IPS DF 19.7 (cell line): ENCODE results near the gene KRTAP10-6.
"Not testable (repeated sequence)": the region's sequence is repeated elsewhere in the genome, so short reads cannot be mapped to it uniquely, and the experiment has no call there.

Source experiments
- DNase-seq: peaks from one replicate; pipeline ENCODE4 v3.0.0-alpha.2; 2013; ENCODE audit warnings: low read depth, low spot score

The KRTAP10-6 gene

DNA sequence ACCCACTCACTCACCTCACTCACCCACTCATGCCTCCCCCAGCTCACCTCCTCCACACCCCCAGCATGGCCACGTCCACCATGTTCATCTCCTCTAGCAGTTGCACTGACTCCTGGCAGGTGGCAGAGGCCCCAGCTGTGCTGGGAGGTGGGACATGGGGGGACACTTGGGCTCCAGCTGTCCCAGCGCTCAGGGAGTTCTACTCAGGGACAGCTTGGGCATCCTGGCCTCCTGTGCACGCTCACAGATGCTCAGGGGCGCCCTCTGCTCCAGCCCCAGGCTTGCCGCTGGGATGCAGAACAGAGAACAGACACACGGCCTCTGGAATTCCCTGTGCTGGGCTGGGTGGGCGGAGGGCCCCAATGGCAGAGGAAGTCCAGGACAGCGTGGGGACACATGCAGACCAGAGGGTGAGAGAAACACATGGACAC is 24.8 kb upstream of the KRTAP10-6 start:
- no peak for DNase-seq

- no peak for DNase-seq
Observed at GRCh38 chr21:44616591-44616926, 24.3 kb upstream of the KRTAP10-6 start.

DNA sequence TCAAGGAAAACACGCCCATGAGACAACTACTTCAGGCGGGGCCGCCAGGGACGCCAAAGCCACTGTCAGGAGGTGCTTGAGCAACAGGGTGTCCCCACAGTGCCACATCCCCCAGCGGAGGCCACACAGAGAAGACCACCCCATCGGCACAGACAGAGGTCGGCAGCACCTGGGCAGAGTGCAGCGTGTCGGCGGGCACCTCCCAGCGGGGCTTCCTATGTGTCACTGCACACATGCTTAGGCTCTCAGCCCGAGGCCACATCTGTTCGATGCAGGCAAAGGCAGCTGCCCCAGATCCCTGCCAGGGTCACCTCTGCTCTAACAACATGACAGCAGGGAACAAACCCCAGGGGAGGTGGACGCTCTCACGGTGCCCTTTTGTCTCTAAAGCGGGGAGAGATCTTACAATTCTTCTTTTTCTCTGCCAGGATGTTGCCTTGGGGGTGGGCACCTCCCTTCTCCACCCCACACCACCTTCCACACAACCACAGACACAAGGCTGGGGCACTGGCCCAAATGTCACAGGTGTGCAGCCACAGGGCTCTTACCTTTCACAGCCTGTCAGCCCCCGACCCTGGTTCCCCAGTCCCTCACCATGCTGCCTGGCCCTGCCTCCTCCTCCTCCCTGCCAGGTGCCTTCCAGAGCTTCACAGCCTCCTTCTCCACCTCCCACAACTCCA is 23.7 kb upstream of the KRTAP10-6 start:
- no peak for DNase-seq

DNA sequence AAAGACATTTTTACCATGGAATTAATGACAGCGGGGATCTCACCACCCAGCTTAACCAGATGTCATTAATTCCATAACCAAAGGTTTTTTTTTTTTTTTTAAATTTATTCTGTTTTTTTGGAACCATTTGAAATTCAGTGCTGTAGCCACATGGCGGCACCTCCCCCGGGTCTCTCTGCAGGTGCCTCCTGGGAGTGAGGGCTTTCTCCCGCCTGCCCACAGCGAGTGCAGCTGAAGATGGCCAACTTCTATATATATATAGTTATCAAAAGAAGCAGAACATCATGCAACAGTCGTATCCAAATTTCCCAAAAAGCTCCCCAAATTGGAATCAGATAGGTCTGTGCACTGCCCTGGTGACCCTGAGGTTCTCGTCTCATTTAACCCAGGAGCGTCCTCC is 23.2 kb upstream of the KRTAP10-6 start:
- no peak for DNase-seq

- DNase-seq: no peak
Observed at GRCh38 chr21:44614961-44615391, 22.7 kb upstream of the KRTAP10-6 start.

- DNase-seq: no peak
Observed at GRCh38 chr21:44614161-44614631, 21.9 kb upstream of the KRTAP10-6 start.

- no peak for DNase-seq
Observed at GRCh38 chr21:44613386-44614155, 21.3 kb upstream of the KRTAP10-6 start.

GRCh38 chr21:44612669-44613229 is 20.4 kb upstream of the KRTAP10-6 start:
- DNase-seq: no peak

DNA sequence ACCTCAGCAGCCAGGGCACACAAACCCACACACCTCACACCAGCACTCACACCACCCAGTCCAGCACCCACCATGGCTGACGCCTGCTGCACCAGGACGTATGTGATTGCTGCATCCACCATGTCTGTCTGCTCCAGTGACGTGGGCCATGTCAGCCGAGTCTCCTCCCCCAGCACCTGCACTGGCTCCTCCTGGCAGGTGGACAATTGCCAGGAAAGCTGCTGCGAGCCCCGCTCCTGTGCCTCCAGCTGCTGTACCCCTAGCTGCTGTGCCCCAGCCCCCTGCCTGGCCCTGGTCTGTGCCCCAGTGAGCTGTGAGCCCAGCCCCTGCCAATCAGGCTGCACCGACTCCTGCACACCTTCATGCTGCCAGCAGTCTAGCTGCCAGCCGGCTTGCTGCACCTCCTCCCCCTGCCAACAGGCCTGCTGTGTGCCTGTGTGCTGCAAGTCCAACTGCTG is 19.8 kb upstream of the KRTAP10-6 start, which contains the start of gene KRTAP10-8:
KRTAP10-8 (plus strand) TSS at position 51 of the 458 bp plus-strand sequence; CDS start at position 73, 22 bp downstream.
- DNase-seq: no peak

DNA sequence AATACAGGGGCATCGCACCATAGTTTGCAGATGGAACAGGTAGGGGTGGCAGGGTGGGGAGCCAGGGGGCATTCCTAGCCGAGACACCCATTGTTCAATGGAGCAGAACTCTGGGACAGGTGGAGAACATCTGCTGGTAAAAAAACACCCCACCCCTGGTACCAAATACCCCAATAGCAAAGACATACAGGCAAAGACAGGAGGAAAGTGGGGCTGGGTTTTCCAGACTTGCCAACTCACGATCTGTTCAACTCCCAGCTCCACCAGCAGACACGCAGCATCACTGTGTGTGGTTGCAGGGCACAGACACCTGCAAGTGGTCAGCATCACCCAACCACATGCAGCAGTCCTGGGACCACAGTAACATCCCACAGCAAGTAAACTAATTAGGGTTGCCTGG is 19.2 kb upstream of the KRTAP10-6 start:
- no peak for DNase-seq

DNA sequence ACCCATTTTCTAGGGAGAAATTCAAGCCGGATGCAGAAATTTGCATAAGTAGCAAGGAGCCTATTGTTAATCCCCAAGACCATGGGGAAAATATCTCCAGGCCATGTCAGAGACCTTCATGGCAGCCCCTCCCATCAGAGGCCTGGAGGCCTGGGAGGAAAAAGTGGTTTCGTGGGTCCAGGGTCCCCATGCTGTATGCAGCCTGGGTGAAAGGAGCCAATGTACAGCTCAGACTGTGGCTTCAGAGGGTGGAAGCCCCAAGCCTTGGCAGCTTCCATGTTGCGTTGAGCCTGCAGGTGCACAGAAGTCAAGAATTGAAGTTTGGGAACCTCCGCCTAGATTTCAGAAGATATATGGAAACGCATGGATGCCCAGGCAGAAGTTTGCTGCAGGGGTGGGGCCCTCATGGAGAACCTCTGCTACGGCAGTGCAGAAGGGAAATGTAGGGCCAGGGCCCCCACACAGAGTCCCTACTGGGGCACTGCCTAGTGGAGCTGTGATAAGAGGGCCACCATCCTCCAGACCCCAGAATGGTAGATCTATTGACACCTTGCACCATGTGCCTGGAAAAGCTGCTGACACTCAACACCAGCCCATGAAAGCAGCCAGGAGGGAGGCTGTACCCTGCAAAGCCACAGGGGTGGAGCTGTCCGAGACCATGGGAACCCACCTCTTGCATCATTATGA is 18.0 kb upstream of the KRTAP10-6 start:
- not testable (repeated sequence) for DNase-seq

- DNase-seq: no peak
Observed at GRCh38 chr21:44609193-44609592, 16.9 kb upstream of the KRTAP10-6 start.

GRCh38 chr21:44606495-44606894 is 14.2 kb upstream of the KRTAP10-6 start:
- no peak for DNase-seq

- DNase-seq: no peak
Observed at GRCh38 chr21:44603911-44604310, 11.6 kb upstream of the KRTAP10-6 start.

- no peak for DNase-seq
Observed at GRCh38 chr21:44603109-44603875, 11.0 kb upstream of the KRTAP10-6 start.

DNA sequence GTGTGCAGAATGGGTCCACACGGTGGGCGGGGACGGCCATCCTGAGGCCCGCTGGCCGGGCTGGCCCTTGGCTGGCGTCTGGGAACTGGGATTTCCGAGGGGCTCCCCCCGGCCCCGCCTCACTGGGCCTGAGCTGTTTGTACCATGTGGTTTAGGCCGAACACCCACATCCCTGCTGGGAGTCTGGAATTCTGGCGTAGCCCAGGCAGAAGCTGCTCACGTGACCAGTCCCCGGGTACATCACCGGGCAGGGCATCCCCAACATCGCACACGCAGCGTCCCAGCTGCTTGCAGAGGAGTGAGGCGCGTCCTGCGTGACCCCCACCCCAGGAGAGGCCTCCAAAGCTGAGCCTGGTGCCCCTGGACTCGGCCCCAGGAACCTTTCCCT is 10.2 kb upstream of the KRTAP10-6 start:
- DNase-seq: no peak

DNA sequence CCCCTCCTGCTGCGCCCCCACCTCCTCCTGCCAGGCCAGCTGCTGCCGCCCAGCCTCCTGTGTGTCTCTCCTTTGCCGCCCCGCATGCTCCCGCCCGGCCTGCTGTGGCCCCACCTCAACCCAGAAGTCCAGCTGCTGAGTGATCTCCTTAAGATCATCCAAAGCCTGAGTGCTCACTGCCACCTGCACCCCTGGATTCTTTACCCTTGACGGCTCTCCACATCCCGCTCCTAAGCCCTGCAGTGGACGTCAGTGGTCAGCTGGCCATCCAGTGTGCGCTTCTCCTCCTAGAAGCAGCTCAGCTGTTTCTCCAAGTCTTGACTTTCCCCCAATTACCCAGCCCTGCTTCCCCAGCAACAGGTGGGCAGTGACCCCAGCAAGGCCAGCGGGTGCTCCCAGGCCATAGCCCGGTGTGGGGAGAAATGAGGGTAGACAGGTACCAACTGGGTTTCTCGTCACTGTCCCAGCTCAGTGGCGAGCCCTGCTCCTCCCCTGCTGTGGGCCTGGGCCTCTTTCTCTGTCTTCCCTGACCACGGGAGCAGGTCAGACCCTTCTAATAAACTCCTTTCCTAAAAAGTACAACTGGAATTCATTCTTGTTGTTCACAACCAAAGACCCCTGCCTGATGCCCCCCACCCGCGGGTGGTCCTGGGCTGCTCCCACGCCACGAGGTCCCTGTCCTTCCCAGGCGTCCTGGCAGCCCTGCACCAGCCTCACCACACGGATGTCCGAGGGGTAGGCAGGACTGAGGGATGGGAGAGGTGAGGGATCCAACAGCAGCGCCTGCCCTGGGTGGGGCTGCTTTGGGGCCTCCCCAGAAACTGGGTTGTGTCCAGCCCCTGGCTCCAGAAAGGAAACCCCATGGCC is 9.5 kb upstream of the KRTAP10-6 start:
- DNase-seq: no peak

DNA sequence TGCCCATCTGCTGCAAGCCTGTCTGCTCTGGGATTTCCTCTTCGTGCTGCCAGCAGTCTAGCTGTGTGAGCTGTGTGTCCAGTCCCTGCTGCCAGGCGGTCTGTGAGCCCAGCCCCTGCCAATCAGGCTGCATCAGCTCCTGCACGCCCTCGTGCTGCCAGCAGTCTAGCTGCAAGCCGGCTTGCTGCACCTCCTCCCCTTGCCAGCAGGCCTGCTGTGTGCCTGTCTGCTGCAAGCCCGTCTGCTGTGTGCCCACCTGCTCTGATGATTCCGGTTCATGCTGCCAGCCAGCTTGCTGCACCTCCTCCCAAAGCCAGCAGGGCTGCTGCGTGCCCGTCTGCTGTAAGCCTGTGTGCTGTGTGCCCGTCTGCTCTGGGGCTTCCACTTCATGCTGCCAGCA is 8.8 kb upstream of the KRTAP10-6 start:
- DNase-seq: not testable (repeated sequence)

GRCh38 chr21:44600118-44600978 is 8.0 kb upstream of the KRTAP10-6 start, which contains the start of gene KRTAP10-7:
TSS of gene KRTAP10-7 (plus strand) at chr21:44600597. CDS start at chr21:44600622, 25 bp downstream.
- not testable (repeated sequence) for DNase-seq
